Subcutaneous abdominal adipose tissue (tissue), 5 donors: Measurements from ENCODE around the gene ZCCHC14.

Experiments used
- H3K27ac ChIP-seq: one replicate; pipeline ENCODE4 v1.7.0; 2013; ENCODE audit warnings: low read depth, mild to moderate bottlenecking, inconsistent platforms, low read length, moderate library complexity
- H3K27me3 ChIP-seq, 5 donors: one replicate each; pipeline ENCODE4 v1.7.0; 2013; ENCODE audit warnings: low read length in 5 of 5, inconsistent platforms in 1 of 5; ENCODE audit not compliant: control insufficient read depth in 5 of 5, insufficient read depth in 4 of 5
- H3K36me3 ChIP-seq, 5 donors: one replicate each; pipeline ENCODE4 v1.7.0; 2013; ENCODE audit warnings: low read length in 5 of 5; ENCODE audit not compliant: control insufficient read depth in 5 of 5, insufficient read depth in 5 of 5
- H3K4me1 ChIP-seq, 5 donors: one replicate each; pipeline ENCODE4 v1.7.0; 2013; ENCODE audit warnings: low read length in 5 of 5, mild to moderate bottlenecking in 3 of 5, moderate library complexity in 1 of 5; ENCODE audit not compliant: control insufficient read depth in 5 of 5, insufficient read depth in 5 of 5
- H3K4me3 ChIP-seq, 5 donors: one replicate each; pipeline ENCODE4 v1.7.0; 2013; ENCODE audit warnings: low read length in 5 of 5, low read depth in 1 of 5
- H3K9ac ChIP-seq, 5 donors: one replicate each; pipeline ENCODE4 v1.7.0; 2013; ENCODE audit warnings: low read length in 5 of 5, mild to moderate bottlenecking in 4 of 5, moderate library complexity in 3 of 5
- H3K9me3 ChIP-seq, 5 donors: one replicate each; pipeline ENCODE4 v1.7.0; 2013; ENCODE audit warnings: low read length in 5 of 5; ENCODE audit not compliant: control insufficient read depth in 5 of 5
- donor health status: healthy.
- donor health status: healthy.
- donor health status: healthy.
- donor health status: healthy.
- donor health status: healthy.

Gene ZCCHC14

GRCh38 chr16:87423429-87423828, 69.4 kb downstream of the ZCCHC14 start:
- no peaks in the 10 kb centered on the region for H3K4me1 ChIP-seq
- no peak overlapping the region for H3K4me3 ChIP-seq
- H3K27me3 ChIP-seq: no peaks in the 10 kb centered on the region
- H3K9ac ChIP-seq: no peak overlapping the region
- H3K9me3 ChIP-seq: no peaks in the 10 kb centered on the region
- H3K27ac ChIP-seq: no peak overlapping the region
- H3K36me3 ChIP-seq: peaks cover 2 to 63% (median 44%) of the 10 kb centered on the region in 5 donors

- H3K36me3 ChIP-seq: peaks cover 0 to 76% (median 56%) of the 10 kb centered on the region in 5 donors
- no peak overlapping the region for H3K27ac ChIP-seq
- H3K4me1 ChIP-seq: peaks cover 0 to 2% (median 0%) of the 10 kb centered on the region in 5 donors
- H3K4me3 ChIP-seq: no peak overlapping the region
- H3K9me3 ChIP-seq: no peaks in the 10 kb centered on the region
- no peaks in the 10 kb centered on the region for H3K27me3 ChIP-seq
- no peak overlapping the region for H3K9ac ChIP-seq
Observed at GRCh38 chr16:87422106-87422505, 70.7 kb downstream of the ZCCHC14 start.

GRCh38 chr16:87421003-87421912, 71.6 kb downstream of the ZCCHC14 start:
- H3K36me3 ChIP-seq: peaks cover 0 to 78% (median 58%) of the 10 kb centered on the region in 5 donors
- no peaks in the 10 kb centered on the region for H3K27me3 ChIP-seq
- no peaks in the 10 kb centered on the region for H3K9me3 ChIP-seq
- H3K4me3 ChIP-seq: no peak overlapping the region
- peaks cover 0 to 5% (median 0%) of the 10 kb centered on the region in 5 donors for H3K4me1 ChIP-seq
- H3K27ac ChIP-seq: no peak overlapping the region
- H3K9ac ChIP-seq: no peak overlapping the region

GRCh38 chr16:87420026-87421002, 72.5 kb downstream of the ZCCHC14 start:
- H3K27me3 ChIP-seq: no peaks in the 10 kb centered on the region
- H3K9ac ChIP-seq: no peak overlapping the region
- H3K4me1 ChIP-seq: peaks cover 0 to 5% (median 0%) of the 10 kb centered on the region in 5 donors
- H3K27ac ChIP-seq: no peak overlapping the region
- H3K4me3 ChIP-seq: no peak overlapping the region
- peaks cover 0 to 83% (median 64%) of the 10 kb centered on the region in 5 donors for H3K36me3 ChIP-seq
- H3K9me3 ChIP-seq: no peaks in the 10 kb centered on the region

GRCh38 chr16:87418644-87419043, 74.2 kb downstream of the ZCCHC14 start:
- H3K27me3 ChIP-seq: no peaks in the 10 kb centered on the region
- H3K4me1 ChIP-seq: peaks cover 0 to 5% (median 0%) of the 10 kb centered on the region in 5 donors
- no peaks in the 10 kb centered on the region for H3K9me3 ChIP-seq
- H3K36me3 ChIP-seq: peaks cover 0 to 84% (median 67%) of the 10 kb centered on the region in 5 donors
- no peak overlapping the region for H3K9ac ChIP-seq
- no peak overlapping the region for H3K4me3 ChIP-seq
- H3K27ac ChIP-seq: no peak overlapping the region

- Histone ChIP-seq H3K4me1 (peaks cover 0 to 5% (median 0%) of the 10 kb centered on the region in 5 donors), H3K27me3 (no peaks in the 10 kb centered on the region), H3K27ac (no peak overlapping the region), H3K4me3 (no peak overlapping the region), H3K9me3 (no peaks in the 10 kb centered on the region), H3K9ac (no peak overlapping the region), H3K36me3 (peaks cover 0 to 84% (median 66%) of the 10 kb centered on the region in 5 donors)
Observed at GRCh38 chr16:87418216-87418615, 74.6 kb downstream of the ZCCHC14 start.

GRCh38 chr16:87417528-87417910, 75.3 kb downstream of the ZCCHC14 start:
- Histone ChIP-seq H3K4me3 (no peak overlapping the region), H3K27ac (no peak overlapping the region), H3K9ac (no peak overlapping the region), H3K36me3 (peaks cover 0 to 84% (median 67%) of the 10 kb centered on the region in 5 donors), H3K9me3 (no peaks in the 10 kb centered on the region), H3K4me1 (peaks cover 0 to 5% (median 0%) of the 10 kb centered on the region in 5 donors), H3K27me3 (no peaks in the 10 kb centered on the region)

GRCh38 chr16:87416826-87417527, 75.8 kb downstream of the ZCCHC14 start:
- H3K27me3 ChIP-seq: no peaks in the 10 kb centered on the region
- peaks cover 0 to 85% (median 68%) of the 10 kb centered on the region in 5 donors for H3K36me3 ChIP-seq
- H3K9ac ChIP-seq: no peak overlapping the region
- H3K4me1 ChIP-seq: peaks cover 0 to 5% (median 0%) of the 10 kb centered on the region in 5 donors
- no peak overlapping the region for H3K4me3 ChIP-seq
- H3K9me3 ChIP-seq: no peaks in the 10 kb centered on the region
- no peak overlapping the region for H3K27ac ChIP-seq

- peaks cover 0 to 5% (median 0%) of the 10 kb centered on the region in 5 donors for H3K4me1 ChIP-seq
- peaks cover 0 to 85% (median 71%) of the 10 kb centered on the region in 5 donors for H3K36me3 ChIP-seq
- no peak overlapping the region for H3K27ac ChIP-seq
- no peak overlapping the region for H3K9ac ChIP-seq
- H3K4me3 ChIP-seq: no peak overlapping the region
- H3K9me3 ChIP-seq: no peaks in the 10 kb centered on the region
- H3K27me3 ChIP-seq: no peaks in the 10 kb centered on the region
Observed at GRCh38 chr16:87415441-87415840, 77.4 kb downstream of the ZCCHC14 start.
